Right cardiac atrium (tissue), 5 donors: ENCODE data around the gene ENDOU. TPM values are rescaled to one million over a fixed set of nuclear protein-coding genes. Genes with fewer than 3 reads are reported as not detected.
A peak's percentile ranks its signal among the peaks of the same experiment; 100 is the strongest.

Source experiments
- ATAC-seq, 2 donors: fragments of 200-7000 bp; cut with Tn5 transposase; one replicate each; pipeline versions ENCODE4 v1.8.0 to v1.9.1; 2020; ENCODE audit warnings: moderate library complexity in 2 of 2, mild to moderate bottlenecking in 1 of 2
- DNase-seq, 3 donors: peaks; one replicate each; pipeline ENCODE4 v3.0.0-alpha.2; 2020
- H3K27ac ChIP-seq: one replicate; pipeline ENCODE4 v1.5.1; 2013; ENCODE audit warnings: mild to moderate bottlenecking, low read length, control low read depth, moderate library complexity
- H3K27me3 ChIP-seq: one replicate; pipeline ENCODE4 v1.6.1; 2013; ENCODE audit not compliant: control insufficient read depth, insufficient read depth
- H3K4me1 ChIP-seq: one replicate; pipeline ENCODE4 v1.6.1; 2013; ENCODE audit warnings: low read length; ENCODE audit not compliant: control insufficient read depth, insufficient read depth
- H3K4me3 ChIP-seq: one replicate; pipeline ENCODE4 v1.5.1; 2013; ENCODE audit warnings: low read length, control low read depth
- H3K9me3 ChIP-seq: one replicate; pipeline ENCODE4 v1.6.1; 2013; ENCODE audit warnings: low read length; ENCODE audit not compliant: control insufficient read depth
- WGBS: extraction: QIAGEN DNeasy Blood & Tissue Kit; methylation state at CpG from one replicate; pipeline ENCODE4 v1.1.7; 2013; 5-methylcytosine and 5-hydroxymethylcytosine counted together
- intact Hi-C, 4 donors: fragments of 100-400 bp; cut with DNase I; formaldehyde crosslinking; loops; one replicate each; pipeline versions ENCODE4 v1.11.0 to v1.14.0; 2022 to 2023
- polyA plus RNA-seq: library from polyadenylated mRNA; stranded (reverse); fragments of 200-250 nt; gene quantifications from one replicate; pipeline ENCODE4 v1.2.3, GENCODE V29; 2013
- total RNA-seq, 4 donors: library from RNA; stranded (reverse); fragmentation: NEBNext Ultra II Directional; extraction: Animal tissue kit (Norgen Biotek cat#: 25700); gene quantifications; one replicate each; pipeline ENCODE4 v1.2.1, GENCODE V29; 2021
- donor health status: healthy with polysubstance abuse.
- donor health status: DM: no; HTN: yes; CAD: no.
- donor health status: DM: no; HTN: no; CAD: no.
- donor health status: DM: no; HTN: yes; CAD: no; lungs with severe emphysema.
- donor health status: DM: yes; HTN: yes; CAD: no.

ENDOU gene
- total and polyA plus RNA-seq, 5 donors = 0.28 to 0.86 (median 0.45) TPM

DNA sequence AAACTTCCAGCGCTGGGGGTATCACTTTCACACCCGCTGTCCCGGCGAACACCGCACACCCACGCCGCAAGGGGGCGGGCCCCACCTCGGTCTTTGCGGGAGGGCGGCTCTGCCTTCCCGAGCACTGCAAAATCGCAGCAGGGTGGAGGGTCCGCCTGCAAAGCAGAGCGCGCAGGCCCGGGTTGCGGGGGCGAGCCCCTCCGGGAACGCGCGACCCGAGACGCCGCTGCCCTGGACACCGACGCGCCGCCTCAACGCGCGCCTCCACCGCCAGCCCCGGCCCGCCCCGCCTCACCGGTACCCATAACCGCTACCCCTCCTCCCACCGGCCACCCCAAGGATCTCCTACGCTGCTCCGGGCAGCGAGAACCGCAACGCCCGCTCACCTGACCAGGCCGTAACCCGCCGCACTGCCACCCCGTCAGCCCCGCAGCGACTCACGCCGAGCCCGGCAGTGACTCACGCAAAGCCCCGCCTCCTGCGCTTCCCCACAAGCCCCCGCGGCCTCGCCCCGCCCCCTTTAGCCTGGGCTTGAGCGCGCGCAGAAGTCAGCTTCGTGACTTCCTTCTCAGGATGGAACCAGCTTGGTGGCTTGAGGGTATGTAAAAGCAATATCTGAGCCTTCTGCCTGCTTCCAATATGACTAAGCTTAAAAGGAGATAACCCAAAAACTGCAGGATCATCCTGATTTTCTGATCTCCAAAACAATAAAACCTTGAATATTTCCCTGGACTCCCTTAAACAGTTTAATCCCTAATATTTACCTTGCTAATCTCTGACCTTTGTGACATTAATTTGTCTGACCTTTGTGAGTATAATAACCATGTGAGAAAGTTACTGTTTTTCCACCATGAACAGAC is 19.5 kb downstream of the ENDOU start, which contains the start of gene RPAP3:
TSS of gene RPAP3 (minus strand) at position 465 of the 860 bp plus-strand sequence. CDS start 3,190 bp downstream, outside the sequence.
- no peaks in the 10 kb centered on the region for H3K4me1 ChIP-seq
- under 1% methylated on average over 66 of the region's 66 CpGs for WGBS
- peak within 1 kb of the TSS; percentile 94 for H3K27ac ChIP-seq
- no peaks in the 10 kb centered on the region for H3K9me3 ChIP-seq
- intact Hi-C loops = no loop called here
- peak within 1 kb of the TSS; percentile 91 for H3K4me3 ChIP-seq
- DNase-seq (peak; percentile 98 to 99 (median 99)), ATAC-seq (peak; percentile 98 to 99)
- no peaks in the 10 kb centered on the region for H3K27me3 ChIP-seq

DNA sequence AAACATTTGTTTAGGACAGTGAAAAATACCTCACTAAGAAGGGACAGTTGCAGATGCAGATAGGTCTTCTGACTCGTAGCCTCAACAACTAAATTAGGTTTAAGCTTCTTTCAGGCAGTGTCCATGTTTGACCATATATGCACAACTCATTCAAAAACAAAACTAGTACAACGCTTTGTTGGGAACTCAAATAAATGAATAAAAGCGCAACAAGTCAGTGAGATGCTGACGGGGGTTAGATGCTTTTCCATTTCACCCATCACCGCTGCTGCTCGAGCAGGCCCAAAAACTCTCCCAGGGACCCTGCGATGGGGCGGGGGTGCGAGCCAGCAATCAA is 20.1 kb downstream of the ENDOU start:
- Histone ChIP-seq H3K9me3 (no peaks in the 10 kb centered on the region), H3K4me3 (peak overlapping the region; percentile 91), H3K27me3 (no peaks in the 10 kb centered on the region), H3K4me1 (no peaks in the 10 kb centered on the region), H3K27ac (no peak overlapping the region)
- DNase-seq (no peak), ATAC-seq (no peak)
- intact Hi-C loops = no loop called here
- WGBS = 2% methylated on average over 9 of the region's 9 CpGs

DNA sequence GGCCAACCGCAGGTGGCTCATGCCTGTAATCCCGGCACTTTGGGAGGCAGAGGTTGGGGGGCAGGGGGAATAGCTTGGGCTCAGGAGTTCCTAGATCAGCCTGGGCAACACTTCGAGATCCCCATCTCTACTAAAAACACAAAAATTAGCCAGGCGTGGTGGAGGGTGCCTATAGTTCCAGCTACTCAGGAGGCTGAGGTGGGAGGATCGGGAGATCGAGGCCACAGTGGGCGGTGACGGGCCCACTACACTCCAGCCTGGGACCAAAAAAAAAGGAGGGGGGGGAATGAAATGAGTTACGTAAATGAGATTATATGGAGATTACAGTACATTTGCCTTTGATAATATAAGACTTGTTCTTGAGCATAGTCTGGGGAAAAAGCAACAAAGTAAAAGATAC is 20.6 kb downstream of the ENDOU start:
- H3K4me1 ChIP-seq = no peaks in the 10 kb centered on the region
- 92% methylated on average over 9 of the region's 9 CpGs for WGBS
- no peaks in the 10 kb centered on the region for H3K9me3 ChIP-seq
- no peak overlapping the region for H3K27ac ChIP-seq
- H3K27me3 ChIP-seq = no peaks in the 10 kb centered on the region
- intact Hi-C loops = no loop called here
- H3K4me3 ChIP-seq = peak overlapping the region; percentile 91
- ATAC-seq (no peak), DNase-seq (no peak)

DNA sequence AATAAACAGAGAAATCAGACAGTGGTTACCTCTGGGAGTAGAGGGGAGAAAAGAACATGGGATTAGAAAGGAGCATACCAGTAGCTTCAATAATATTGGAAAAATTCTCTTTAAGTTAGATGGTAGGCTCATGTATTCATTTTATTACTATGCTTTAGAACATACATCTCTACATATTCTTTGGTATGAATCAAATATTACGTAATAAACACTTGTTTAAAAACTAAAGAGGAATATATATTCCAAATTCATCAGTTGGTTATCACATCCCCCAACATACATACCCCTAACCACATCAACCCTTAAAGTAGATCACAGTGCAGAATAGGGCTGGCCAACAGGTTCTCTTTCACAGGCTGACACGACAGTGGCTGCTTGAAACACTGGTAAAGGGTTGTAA is 25.0 kb downstream of the ENDOU start:
- Histone ChIP-seq H3K9me3 (no peaks in the 10 kb centered on the region), H3K27ac (no peak overlapping the region), H3K4me1 (no peaks in the 10 kb centered on the region), H3K27me3 (no peaks in the 10 kb centered on the region), H3K4me3 (no peak overlapping the region)
- no peak for ATAC-seq
- DNase-seq = no peak
- intact Hi-C loops = no loop called here
- WGBS = 93% methylated on average over 2 of the region's 2 CpGs

DNA sequence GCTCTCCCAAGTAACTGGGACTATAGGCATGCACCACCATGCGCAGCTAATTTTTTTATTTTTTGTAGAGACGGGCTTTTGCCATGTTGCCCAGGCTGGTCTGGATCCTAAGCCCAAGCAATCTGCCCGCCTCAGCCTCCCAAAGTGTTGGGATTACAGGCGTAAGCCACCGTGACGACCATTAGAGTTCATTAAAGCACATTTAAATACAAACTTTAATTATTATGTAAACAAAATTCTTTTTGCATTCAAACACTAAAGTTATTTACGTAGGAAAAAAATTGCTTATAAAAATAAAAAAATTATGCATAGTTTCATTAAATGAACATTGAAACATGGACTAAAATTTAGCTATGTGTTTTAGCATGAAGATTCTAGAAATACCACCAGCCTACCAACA is 26.7 kb downstream of the ENDOU start:
- DNase-seq (no peak), ATAC-seq (no peak)
- WGBS = 94% methylated on average over 7 of the region's 7 CpGs
- intact Hi-C loops = no loop called here
- Histone ChIP-seq H3K9me3 (no peaks in the 10 kb centered on the region), H3K27me3 (no peaks in the 10 kb centered on the region), H3K4me1 (no peaks in the 10 kb centered on the region), H3K4me3 (no peak overlapping the region), H3K27ac (no peak overlapping the region)

DNA sequence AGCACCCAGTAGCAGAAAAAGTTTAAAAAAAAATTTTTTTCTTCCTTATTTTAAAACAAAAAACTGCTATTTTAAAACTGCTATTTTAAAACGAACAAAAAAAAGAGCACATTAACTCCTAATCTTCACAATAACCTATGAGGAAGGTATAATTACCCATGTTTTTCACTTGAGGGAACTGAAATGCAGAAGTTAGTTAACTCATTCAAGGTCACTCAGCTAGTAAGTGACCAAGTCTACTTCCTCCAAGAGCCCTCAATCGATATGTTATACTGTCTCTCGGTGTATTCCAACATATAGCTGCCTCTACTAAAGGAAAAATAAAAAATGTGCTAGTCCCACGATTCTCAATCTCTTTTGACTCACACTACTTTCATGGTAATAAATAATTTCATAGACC is 27.2 kb downstream of the ENDOU start:
- no peak overlapping the region for H3K27ac ChIP-seq
- DNase-seq = no peak
- WGBS = 74% methylated on average over 4 of the region's 4 CpGs
- H3K27me3 ChIP-seq = no peaks in the 10 kb centered on the region
- intact Hi-C loops = no loop called here
- H3K4me1 ChIP-seq = no peaks in the 10 kb centered on the region
- no peak overlapping the region for H3K4me3 ChIP-seq
- no peak for ATAC-seq
- no peaks in the 10 kb centered on the region for H3K9me3 ChIP-seq

DNA sequence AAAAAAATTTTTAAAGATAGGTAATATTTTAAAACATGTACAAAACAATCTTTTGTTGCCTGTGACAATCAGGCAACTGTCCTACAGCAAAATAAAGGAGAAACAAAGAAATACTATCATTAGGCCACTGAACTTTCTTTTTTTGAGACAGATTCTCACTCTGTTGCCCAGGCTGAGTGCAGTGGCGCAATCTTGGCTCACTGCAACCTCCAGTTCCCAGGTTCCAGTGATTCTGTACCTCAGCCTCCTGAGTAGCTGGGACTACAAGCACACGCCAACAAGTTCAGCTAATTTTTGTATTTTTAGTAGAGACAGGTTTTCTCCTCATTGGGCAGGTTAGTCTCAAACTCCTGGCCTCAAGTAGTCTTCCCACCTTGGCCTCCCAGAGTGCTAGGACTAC is 36.1 kb downstream of the ENDOU start:
- intact Hi-C loops = loop anchor here (10.0 kb wide), 1 partner anchor 654 kb away; no protein-coding TSS in a partner anchor
- Histone ChIP-seq H3K9me3 (no peaks in the 10 kb centered on the region), H3K27me3 (no peaks in the 10 kb centered on the region), H3K4me1 (no peaks in the 10 kb centered on the region), H3K27ac (no peak overlapping the region), H3K4me3 (no peak overlapping the region)
- DNase-seq (no peak), ATAC-seq (no peak)
- 97% methylated on average over 2 of the region's 2 CpGs for WGBS

DNA sequence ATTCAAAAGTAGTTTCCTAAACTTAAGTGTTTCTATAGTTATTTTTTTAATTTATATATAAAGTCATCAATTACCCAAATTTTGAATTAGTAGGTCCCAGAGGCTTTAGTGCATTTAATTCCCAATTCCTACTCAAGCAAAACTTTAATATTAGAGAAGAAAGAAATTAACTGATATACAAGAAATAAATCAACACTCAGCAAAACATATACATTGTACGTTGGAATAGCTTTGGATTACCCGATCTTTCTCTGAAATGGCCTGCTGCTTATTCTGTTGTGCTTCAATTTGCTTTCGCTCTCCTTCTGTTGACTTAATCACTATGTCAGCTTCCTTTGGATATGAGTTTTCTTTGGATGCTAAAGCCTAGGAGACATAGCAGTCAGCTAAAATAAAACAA is 37.7 kb downstream of the ENDOU start:
- no peak overlapping the region for H3K4me3 ChIP-seq
- H3K27me3 ChIP-seq = no peaks in the 10 kb centered on the region
- ATAC-seq = no peak
- no peaks in the 10 kb centered on the region for H3K4me1 ChIP-seq
- 62% methylated on average over 3 of the region's 3 CpGs for WGBS
- no peak for DNase-seq
- H3K9me3 ChIP-seq = no peaks in the 10 kb centered on the region
- H3K27ac ChIP-seq = no peak overlapping the region
- intact Hi-C loops = loop anchor here (10.0 kb wide), 1 partner anchor 653 kb away; no protein-coding TSS in a partner anchor

DNA sequence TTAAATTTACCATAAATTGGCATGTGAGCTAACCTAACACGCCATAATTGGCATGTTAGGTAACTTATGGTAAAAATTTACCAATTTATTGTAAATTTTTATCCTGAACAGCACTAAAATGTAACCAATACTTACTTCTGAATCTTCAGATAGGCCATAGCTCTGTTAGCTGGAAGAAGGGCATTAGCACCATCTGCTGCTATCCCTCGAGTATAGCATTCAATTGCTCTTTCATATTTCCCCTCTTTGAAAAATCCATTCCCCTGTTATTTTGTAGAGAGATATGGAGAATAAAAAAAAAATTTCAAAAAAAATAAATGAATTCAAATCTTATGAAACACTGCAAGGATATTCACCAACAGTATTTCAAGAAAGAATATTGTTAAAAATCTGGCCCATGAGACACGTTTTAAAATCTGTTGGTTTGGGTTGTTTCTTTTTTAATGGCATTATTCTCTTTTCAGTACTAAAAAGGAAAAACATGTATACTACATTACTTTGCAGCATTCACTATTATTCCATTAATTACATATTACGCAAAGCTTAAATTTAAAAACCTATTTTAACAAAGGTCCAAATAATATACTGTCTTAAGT is 38.5 kb downstream of the ENDOU start:
- DNase-seq (no peak), ATAC-seq (peak; percentile 41 to 57)
- no peaks in the 10 kb centered on the region for H3K9me3 ChIP-seq
- intact Hi-C loops = loop anchor here (10.0 kb wide), 1 partner anchor 652 kb away; no protein-coding TSS in a partner anchor
- H3K4me1 ChIP-seq = no peaks in the 10 kb centered on the region
- 71% methylated on average over 4 of the region's 4 CpGs for WGBS
- no peaks in the 10 kb centered on the region for H3K27me3 ChIP-seq
- no peak overlapping the region for H3K4me3 ChIP-seq
- H3K27ac ChIP-seq = no peak overlapping the region

DNA sequence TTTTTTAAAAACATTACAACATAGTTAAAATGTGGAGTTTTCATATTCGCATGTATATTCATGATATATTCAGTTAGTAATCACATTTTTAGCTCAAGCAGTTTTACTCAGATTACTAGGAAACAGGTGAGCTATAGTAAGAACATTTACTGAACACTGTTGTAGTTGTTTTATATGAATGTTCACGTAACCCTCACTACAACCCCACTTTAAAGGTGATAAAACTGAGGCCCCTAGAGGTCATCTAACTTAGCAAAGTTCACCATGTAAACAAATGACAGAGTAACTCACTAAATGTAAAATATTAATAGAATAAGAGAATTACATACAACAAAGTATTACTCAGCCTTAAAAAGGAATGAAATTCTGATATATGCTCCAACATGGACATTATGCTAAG is 45.5 kb downstream of the ENDOU start:
- no peaks in the 10 kb centered on the region for H3K27me3 ChIP-seq
- intact Hi-C loops = loop anchor here (10.0 kb wide), 1 partner anchor 645 kb away; no protein-coding TSS in a partner anchor
- H3K9me3 ChIP-seq = no peaks in the 10 kb centered on the region
- ATAC-seq (no peak), DNase-seq (no peak)
- no peaks in the 10 kb centered on the region for H3K4me1 ChIP-seq
- no peak overlapping the region for H3K27ac ChIP-seq
- WGBS = over 99% methylated on average over 2 of the region's 2 CpGs
- no peak overlapping the region for H3K4me3 ChIP-seq

DNA sequence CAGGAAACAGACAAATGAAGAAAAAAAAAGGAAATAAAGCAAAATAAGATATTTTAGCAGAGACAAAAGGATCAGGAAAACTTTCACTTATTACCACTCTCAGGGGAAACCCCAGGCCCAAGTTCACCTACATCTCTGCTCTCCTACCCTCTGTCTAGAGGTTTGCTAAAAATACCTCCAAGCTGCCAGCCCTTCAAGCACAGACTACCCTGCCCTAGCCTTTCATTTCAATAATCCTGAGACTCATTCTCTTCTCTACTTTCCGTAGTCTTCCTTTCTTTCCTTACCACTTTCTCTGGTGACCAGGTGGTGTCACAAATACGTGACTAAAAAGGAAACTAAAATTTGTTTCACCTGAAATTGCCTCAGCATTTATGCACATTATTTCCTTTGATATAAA is 53.2 kb downstream of the ENDOU start:
- H3K27ac ChIP-seq = no peak overlapping the region
- DNase-seq (no peak), ATAC-seq (no peak)
- no peaks in the 10 kb centered on the region for H3K4me1 ChIP-seq
- intact Hi-C loops = no loop called here
- WGBS = 93% methylated on average over 2 of the region's 2 CpGs
- H3K4me3 ChIP-seq = no peak overlapping the region
- no peaks in the 10 kb centered on the region for H3K9me3 ChIP-seq
- no peaks in the 10 kb centered on the region for H3K27me3 ChIP-seq
